GM19099 (cell line): Measurements from ENCODE around the gene CCRL2.

Source experiments
- POLR2A ChIP-seq: IDR thresholded peaks from 3 replicates; pipeline ENCODE4 v1.6.1; 2011; ENCODE audit warnings: low read depth; ENCODE audit not compliant: insufficient read length; ENCODE audit errors: extremely low read depth

The CCRL2 gene

GRCh38 chr3:46372492-46373359 lies 34.3 kb upstream of the CCRL2 start:
- no peak for TF ChIP-seq POLR2A

- TF ChIP-seq POLR2A = no peak
Observed at GRCh38 chr3:46374755-46375154, 32.3 kb upstream of the CCRL2 start.

GRCh38 chr3:46375218-46375617 lies 31.8 kb upstream of the CCRL2 start:
- no peak for TF ChIP-seq POLR2A

GRCh38 chr3:46375814-46376213 lies 31.2 kb upstream of the CCRL2 start:
- TF ChIP-seq POLR2A = no peak

GRCh38 chr3:46378426-46378942 lies 28.6 kb upstream of the CCRL2 start:
- TF ChIP-seq POLR2A = no peak

- no peak for TF ChIP-seq POLR2A
Observed at GRCh38 chr3:46380471-46381221, 26.4 kb upstream of the CCRL2 start.

GRCh38 chr3:46381625-46382024 lies 25.4 kb upstream of the CCRL2 start:
- TF ChIP-seq POLR2A = no peak

- no peak for TF ChIP-seq POLR2A
Observed at GRCh38 chr3:46383211-46383950, 23.7 kb upstream of the CCRL2 start.

- TF ChIP-seq POLR2A = no peak
Observed at GRCh38 chr3:46383951-46384330, 23.1 kb upstream of the CCRL2 start.

GRCh38 chr3:46386205-46386604 lies 20.9 kb upstream of the CCRL2 start:
- TF ChIP-seq POLR2A = no peak

GRCh38 chr3:46389306-46389705 lies 17.8 kb upstream of the CCRL2 start:
- TF ChIP-seq POLR2A = no peak

- TF ChIP-seq POLR2A = no peak
Observed at GRCh38 chr3:46393011-46393410, 14.0 kb upstream of the CCRL2 start.

- TF ChIP-seq POLR2A = no peak
Observed at GRCh38 chr3:46393554-46394434, 13.3 kb upstream of the CCRL2 start.

- no peak for TF ChIP-seq POLR2A
Observed at GRCh38 chr3:46395210-46395661, 11.8 kb upstream of the CCRL2 start.
